ENCODE results near the gene BCAS3.
"Not testable (repeated sequence)": the region's sequence is repeated elsewhere in the genome, so short reads cannot be mapped to it uniquely, and the experiment has no call there.

The BCAS3 gene

GRCh38 chr17:60677308-60678117 lies at the start of gene BCAS3:
Gene BCAS3 (plus strand): TSS chr17:60677851.
- DNase-seq (ENCODE audit: low spot score) = peak; percentile 99

- no peak for DNase-seq (ENCODE audit: low spot score)
These were observed 49.3 kb upstream of the BCAS3 start for GRCh38 chr17:60628252-60628889.

- DNase-seq (ENCODE audit: low spot score) = no peak
These were observed 48.5 kb upstream of the BCAS3 start for GRCh38 chr17:60629120-60629519.

DNA sequence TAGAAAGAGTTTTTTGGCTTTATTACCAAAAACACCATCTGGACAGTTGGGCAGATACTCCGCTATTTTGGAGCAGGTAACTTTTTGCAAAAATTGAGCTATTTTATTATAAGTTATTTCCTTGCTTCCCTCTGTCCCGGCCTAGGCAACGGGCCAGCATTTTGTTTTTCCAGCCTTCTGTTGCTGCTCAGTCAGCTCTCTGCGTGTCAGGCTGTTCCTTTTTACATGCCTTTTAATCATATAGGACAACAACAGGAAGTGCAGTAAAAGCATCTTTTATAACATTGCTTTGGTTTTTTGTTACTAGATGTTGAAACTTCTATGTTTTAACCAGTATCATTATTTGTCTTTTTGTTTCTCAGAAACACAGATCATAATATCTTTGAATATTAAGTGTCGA lies 47.3 kb upstream of the BCAS3 start:
- DNase-seq (ENCODE audit: low spot score) = no peak

DNA sequence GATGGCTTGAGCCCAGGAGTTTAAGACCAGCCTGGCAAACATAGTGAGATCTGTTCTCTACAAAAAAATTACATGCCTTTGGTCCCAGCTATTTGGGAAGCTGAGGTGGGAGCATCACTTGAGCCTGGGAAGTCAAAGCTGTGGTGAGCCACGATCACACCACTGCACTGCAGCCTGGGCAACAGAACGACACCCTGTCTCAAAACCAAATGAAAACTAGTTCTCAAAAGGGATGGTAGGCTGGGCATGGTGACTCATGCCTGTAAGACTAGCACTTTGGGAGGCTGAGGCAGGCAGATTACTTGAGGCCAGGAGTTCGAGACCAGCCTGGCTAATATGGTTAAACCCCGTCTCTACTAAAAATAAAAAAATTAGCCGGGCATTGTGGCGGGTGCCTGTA lies 46.5 kb upstream of the BCAS3 start:
- DNase-seq (ENCODE audit: low spot score) = no peak

DNA sequence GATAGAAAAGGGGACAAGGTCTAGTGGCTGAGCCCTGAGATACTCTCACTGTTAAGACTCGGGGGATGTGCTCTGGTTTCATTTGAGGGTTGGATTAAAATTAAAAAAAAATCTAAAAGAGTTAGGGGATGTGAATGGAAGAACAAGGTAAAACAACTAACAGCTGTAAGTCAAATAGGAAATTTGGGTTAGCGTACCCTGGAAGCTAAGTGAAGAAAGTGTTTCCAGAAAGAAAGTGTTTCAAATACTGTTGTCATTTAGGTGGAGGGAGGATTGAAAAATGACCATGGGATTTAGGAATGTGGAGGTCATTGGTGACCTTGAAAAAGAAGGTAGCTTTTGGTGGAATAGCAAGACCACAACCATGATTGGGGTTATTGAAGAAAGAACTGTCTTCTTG lies 40.0 kb upstream of the BCAS3 start:
- no peak for DNase-seq (ENCODE audit: low spot score)

DNA sequence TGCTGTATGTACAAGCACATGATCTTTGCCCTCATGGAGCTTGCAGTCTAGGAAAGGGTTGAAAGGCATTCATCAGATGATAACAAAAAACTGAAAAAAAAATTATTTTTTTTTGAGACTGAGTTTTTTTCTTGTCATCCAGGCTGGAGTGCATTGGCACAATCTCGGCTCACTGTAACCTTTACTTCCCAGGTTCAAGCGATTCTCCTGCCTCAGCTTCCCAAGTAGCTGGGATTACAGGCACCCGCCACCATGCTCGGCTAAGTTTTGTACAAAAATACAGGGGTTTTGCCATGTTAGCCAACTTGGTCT lies 38.7 kb upstream of the BCAS3 start:
- no peak for DNase-seq (ENCODE audit: low spot score)

- peak; percentile 42 for DNase-seq (ENCODE audit: low spot score)
These were observed 37.1 kb upstream of the BCAS3 start for GRCh38 chr17:60640503-60640902.

GRCh38 chr17:60641126-60641525 lies 36.5 kb upstream of the BCAS3 start:
- DNase-seq (ENCODE audit: low spot score) = no peak

GRCh38 chr17:60641810-60642220 lies 35.8 kb upstream of the BCAS3 start:
- DNase-seq (ENCODE audit: low spot score) = peak; percentile 80

DNA sequence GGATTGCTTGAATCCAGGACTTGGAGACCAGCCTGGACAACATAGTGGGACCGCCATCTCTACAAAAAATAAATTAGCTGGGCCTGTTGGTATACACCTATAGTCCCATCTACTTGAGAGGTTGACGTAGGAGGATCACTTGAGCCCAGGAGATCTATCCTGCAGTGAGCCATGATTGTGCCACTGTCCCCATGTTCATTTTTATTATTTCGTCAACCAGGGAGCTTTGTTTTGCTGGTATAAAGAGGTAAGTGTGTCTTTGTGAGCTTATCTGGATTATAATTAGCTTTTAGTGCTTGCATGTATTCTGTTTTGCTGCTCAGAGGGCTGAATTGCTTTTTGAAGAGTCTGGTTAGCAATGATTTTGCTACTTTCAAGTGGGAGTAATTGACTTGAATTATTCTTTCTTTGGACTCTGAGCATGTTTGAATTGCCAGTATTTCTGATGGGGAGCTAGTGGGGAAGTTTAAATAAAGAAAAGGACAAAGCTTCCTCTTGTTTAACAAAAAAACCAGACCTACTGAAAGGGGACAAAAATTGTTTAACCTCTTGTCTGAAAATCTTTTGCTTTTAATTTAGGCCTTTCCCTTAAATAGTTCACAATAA lies 31.6 kb upstream of the BCAS3 start:
- no peak for DNase-seq (ENCODE audit: low spot score)

DNA sequence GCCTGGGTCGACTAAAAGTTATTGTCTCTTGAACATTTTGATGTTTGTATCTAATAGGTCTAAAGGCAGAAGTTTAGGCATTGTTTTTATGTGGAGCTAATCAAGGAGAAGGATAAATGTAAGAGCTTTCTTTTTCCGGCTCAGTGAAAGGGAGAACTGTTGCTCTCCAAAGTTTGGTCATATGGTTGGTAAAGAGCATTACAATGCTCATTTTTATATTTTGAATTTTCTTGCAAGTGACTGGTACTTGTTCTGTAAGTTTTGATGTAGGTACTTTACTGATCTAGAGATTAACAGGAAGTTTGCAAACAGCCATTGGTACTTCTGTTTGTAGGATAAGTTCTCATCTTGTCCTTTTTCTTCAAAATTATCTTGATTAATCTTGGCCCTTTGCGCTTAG lies 30.9 kb upstream of the BCAS3 start:
- DNase-seq (ENCODE audit: low spot score) = no peak

- no peak for DNase-seq (ENCODE audit: low spot score)
These were observed 29.9 kb upstream of the BCAS3 start for GRCh38 chr17:60647705-60648104.

- peak; percentile 72 for DNase-seq (ENCODE audit: low spot score)
These were observed 25.0 kb upstream of the BCAS3 start for GRCh38 chr17:60652454-60653247.

DNA sequence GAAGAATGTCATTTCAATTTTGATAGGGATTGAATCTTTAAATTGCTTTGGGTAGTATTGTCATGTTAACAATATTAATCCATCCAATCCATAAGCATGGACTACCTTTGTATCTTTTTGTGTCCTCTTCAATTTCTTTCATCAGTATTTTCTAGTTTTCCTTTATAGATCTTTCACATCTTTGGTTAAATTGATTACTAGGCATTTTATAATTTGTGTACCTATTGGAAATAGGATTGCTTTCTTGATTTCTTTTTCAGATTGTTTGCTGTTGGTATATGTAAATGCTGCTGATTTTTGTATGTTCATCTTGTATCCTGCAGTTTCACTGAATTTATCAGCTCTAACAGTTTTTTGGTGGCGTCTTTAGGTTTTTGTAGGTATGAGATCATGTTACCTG lies 24.1 kb upstream of the BCAS3 start:
- no peak for DNase-seq (ENCODE audit: low spot score)

DNA sequence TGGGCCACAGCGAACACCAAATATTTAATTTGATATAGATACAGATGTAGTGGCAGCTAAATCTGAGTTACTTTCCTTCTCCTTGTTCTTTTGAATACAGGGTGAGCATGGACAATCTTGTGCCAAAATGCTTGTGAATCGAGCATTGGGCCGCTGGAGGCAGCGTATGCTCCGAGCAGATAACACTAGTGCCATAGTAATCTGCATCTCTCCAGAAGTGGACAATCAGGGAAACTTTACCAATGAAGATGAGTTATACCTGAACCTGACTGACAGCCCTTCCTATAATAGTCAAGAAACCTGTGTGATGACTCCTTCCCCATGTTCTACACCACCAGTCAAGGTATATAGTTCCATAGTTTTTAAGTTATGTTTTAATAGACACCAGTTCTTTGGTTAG lies 21.2 kb upstream of the BCAS3 start:
- DNase-seq (ENCODE audit: low spot score) = no peak

DNA sequence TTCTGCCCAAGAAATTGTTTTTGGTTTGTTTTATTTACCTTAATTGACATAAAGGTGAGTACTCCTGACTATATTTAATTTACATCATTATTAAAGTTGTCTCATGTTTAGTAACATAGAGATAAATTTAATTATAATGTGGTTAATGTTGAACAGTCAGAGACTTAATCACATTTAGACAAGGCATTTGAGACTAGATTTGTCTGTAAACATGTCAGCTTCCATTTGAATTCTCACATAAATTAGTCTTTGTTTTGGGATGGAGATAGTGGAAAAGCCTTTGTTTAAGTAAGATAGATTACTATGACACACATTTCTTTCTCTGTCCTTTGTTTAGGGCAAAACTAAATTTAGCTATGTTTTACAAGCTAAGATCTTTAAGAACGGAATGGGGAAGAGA lies 18.5 kb upstream of the BCAS3 start:
- DNase-seq (ENCODE audit: low spot score) = no peak

GRCh38 chr17:60661489-60661888 lies 16.2 kb upstream of the BCAS3 start:
- no peak for DNase-seq (ENCODE audit: low spot score)

GRCh38 chr17:60664022-60664421 lies 13.6 kb upstream of the BCAS3 start:
- DNase-seq (ENCODE audit: low spot score) = no peak

- no peak for DNase-seq (ENCODE audit: low spot score)
These were observed 12.0 kb upstream of the BCAS3 start for GRCh38 chr17:60665602-60666001.

GRCh38 chr17:60668741-60669140 lies 8.9 kb upstream of the BCAS3 start:
- not testable (repeated sequence) for DNase-seq (ENCODE audit: low spot score)

GRCh38 chr17:60671482-60671881 lies 6.2 kb upstream of the BCAS3 start:
- no peak for DNase-seq (ENCODE audit: low spot score)

DNA sequence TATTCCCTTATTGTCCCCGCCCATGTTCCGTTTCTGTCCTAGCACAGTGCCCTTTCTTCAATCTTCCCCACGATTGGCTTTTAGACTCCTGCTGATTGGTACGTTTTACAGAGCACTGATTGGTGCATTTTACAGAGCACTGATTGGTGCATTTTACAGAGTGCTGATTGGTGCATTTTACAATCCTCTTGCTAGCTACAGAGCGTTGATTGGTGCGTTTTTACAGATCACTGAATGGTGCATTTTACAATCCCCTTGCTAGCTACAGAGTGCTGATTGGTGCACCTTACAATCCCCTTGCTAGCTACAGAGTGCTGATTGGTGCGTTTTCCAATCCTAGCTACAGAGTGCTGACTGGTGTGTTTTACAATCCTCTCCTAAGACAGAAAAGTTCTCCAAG lies 3.0 kb upstream of the BCAS3 start:
- peak; percentile 49 for DNase-seq (ENCODE audit: low spot score)
